HuH-7.5 (cell line): Measurements from ENCODE around the gene MTHFD1.

Source experiments
- DNase-seq: peaks from one replicate; pipeline ENCODE4 v3.0.0; 2011; ENCODE audit warnings: low spot score

Gene MTHFD1

GRCh38 chr14:64447876-64448670 lies 59.9 kb downstream of the MTHFD1 start:
- no peak for DNase-seq

DNA sequence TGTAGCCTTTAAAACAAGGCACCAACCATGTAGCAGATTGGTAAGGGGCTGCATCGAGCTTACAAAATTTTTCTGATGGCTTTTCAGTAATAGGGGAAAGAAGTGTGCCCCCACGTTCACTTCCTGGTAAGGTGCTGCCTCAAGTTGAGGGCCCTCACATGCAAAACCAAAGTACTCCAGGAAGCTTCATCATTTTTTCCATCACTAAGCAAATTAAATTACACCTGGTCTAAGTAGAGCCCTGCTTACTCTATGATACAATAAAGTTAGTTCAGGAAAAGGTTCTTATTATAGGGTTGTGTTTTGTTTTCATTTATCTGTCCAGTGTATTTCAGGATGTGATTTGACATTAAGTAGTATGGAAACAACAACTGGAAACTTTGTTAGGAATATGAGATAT lies 62.1 kb downstream of the MTHFD1 start:
- DNase-seq = no peak

GRCh38 chr14:64454671-64455070 lies 66.5 kb downstream of the MTHFD1 start:
- DNase-seq = no peak

GRCh38 chr14:64459405-64460136 lies 71.4 kb downstream of the MTHFD1 start:
- DNase-seq = no peak

- DNase-seq = no peak
Measured at GRCh38 chr14:64461221-64461620, 73.1 kb downstream of the MTHFD1 start.

- DNase-seq = no peak
Measured at GRCh38 chr14:64463195-64463594, 75.0 kb downstream of the MTHFD1 start.

DNA sequence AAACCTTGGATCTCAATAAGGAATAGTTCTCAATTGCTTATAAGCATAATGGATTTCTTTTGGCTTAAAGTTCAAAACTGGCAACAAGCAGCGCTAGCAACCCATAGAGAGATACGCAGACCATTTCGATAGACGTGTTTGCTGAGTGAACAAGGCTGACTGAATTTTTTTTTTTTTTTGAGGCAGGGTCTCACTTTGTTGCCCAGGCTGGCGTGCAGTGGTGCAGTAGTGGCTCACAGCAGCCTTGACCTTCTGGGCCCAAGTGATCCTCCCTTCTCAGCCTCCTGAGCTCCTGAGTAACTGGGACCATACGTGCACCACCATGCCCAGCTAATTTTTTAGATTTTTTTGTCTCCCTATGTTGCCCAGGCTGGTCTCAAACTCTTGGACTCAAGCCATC lies 75.7 kb downstream of the MTHFD1 start:
- no peak for DNase-seq

GRCh38 chr14:64464651-64465050 lies 76.5 kb downstream of the MTHFD1 start:
- DNase-seq = peak; percentile 15

DNA sequence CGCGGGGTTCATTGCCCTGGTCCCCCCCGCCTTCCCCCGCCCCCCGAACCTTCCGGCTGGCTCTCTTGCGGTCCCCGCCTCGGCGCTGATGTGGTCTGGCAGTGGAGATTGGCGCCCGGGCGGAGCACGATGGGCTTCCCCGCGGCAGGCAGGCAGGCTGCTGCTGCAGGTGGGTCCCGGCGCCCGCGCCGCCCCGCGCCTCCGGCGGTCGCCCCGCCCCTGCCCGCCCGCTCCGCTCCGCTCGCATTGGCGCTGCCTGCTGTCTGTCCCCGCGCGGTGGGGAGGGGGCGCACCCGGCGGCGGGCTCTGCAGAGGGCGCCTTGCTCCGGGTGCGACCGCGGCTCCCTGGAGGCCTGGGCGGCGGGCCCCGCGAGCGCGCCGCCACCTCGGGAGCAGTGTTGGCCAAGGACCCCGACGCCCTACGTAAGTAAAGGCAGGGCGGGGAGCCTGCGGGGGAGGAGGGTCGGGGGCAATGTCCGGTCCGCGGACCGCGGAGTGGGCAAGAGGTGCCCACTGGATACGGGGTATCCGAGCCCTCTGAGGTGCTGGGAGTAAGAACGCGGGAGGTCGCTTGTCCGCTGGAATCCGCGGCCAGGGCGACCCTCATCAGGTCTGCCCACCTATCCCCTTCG lies 77.2 kb downstream of the MTHFD1 start, which contains the start of gene AKAP5:
TSS of gene AKAP5 (plus strand) at position 309 of the 632 bp plus-strand sequence. CDS start 2,896 bp downstream, outside the sequence.
- DNase-seq = peak; percentile 55

DNA sequence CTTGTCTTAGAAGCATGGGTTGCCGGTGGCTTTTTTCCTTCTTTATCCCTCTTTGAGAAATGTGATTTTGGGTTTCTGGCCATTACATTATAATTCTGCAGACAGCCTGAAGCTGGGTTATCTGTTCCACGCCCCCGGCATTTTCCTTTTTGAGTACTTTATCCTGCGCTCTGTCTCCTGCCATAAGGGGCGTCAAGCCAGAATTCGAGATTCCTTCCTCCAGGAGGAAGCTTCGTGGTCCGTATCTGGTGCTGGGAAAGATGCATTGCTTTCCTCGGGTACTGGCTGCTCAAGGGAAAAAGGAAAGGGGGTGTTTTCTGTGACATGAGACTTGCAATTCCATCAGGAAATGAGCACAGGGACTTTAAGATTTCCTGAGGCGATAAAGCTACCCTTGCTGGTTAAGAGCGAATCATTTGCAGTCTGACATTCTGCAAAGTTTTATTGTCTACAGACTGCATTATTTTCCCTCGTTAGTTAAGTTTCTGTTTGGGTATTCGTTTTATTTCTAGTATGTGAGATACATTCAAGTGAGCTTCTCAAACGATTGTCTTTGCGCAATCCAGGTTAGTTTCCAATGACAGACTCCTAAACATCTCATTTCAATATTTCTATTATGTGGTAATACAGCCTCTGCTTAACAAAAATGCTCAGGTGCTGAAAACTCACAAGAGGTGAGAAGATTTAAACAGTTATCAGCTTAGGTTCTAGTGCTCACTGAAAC lies 77.8 kb downstream of the MTHFD1 start:
- peak; percentile 14 for DNase-seq

GRCh38 chr14:64467101-64467500 lies 78.9 kb downstream of the MTHFD1 start:
- no peak for DNase-seq

DNA sequence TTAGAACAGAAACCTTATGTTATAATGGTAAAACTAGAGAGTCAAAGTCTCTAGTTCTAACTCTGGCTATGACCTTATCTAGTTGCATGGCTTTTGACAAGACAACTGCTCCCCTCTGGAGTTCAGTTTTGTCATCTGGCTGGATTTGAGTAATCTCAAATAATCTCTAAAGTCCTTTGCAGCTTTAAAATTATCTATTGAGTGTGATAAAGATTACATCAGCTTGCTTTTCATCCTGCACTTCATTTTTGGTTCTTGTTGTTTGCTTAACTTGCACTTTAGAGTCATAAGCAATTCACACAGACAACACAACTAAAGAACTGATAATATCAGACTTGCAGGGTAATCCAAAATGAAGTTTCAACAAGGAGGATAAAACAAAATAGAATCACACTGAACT lies 79.4 kb downstream of the MTHFD1 start:
- DNase-seq = no peak

DNA sequence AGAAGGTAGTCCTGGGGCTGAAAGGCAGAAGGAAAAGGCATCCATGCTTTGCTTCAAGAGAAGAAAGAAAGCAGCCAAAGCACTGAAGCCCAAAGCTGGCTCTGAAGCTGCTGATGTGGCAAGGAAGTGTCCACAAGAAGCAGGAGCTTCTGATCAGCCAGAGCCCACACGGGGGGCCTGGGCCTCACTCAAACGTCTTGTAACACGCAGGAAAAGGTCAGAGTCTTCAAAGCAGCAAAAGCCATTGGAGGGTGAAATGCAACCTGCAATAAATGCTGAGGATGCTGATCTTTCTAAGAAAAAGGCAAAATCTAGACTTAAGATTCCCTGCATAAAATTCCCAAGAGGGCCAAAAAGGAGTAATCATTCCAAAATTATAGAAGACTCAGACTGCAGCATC lies 80.3 kb downstream of the MTHFD1 start:
- no peak for DNase-seq

- DNase-seq = no peak
Measured at GRCh38 chr14:64474041-64474440, 85.9 kb downstream of the MTHFD1 start.

DNA sequence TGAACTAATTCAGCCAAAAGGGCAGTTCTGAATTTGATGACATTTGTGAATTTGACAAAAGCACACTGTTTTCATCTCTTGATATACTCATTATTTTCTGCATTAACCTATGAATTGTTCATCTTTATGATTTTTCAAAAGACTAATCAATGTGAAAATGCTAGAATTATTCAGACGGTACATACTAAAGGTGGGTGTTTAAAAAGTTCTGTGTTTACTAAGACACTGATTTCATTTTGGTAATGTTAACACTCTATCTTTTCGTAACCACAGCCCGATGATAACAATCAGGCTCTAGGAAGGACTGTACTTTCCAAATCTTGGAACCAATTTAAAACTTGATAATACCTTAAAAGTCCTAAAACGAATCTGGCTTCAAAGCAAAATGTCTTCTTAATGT lies 86.5 kb downstream of the MTHFD1 start:
- no peak for DNase-seq

DNA sequence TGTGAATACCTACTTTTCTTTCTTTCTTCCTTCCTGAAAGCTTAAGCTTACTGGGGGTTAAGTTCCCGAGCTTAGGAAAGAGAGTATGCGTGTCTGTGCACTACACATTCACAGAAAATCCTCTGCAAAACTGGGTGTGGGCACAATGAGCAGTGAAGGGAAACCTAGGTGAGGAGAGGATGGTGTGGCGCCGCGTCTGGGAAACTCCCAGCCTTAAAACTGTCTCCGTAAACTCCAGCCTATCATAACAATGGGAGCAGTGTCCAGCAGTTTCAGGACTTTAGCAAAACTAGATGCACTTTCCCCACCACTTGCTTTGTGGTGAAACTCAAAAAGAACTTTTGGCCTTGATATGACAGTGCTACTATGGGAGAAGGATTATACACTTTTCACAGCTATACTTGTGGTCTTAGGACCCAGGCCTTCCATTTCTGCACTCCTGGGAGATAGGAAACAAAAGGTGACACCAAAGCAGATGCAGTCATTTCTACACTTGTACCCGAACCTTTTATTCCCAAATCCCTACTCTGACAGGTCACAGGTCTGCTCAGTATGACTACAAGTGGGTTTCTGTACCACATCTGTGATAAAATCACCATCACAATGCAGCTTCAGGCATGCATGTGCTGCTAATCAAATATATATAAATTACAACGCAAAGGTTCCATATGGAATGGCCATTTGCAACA lies 87.6 kb downstream of the MTHFD1 start:
- DNase-seq = no peak

DNA sequence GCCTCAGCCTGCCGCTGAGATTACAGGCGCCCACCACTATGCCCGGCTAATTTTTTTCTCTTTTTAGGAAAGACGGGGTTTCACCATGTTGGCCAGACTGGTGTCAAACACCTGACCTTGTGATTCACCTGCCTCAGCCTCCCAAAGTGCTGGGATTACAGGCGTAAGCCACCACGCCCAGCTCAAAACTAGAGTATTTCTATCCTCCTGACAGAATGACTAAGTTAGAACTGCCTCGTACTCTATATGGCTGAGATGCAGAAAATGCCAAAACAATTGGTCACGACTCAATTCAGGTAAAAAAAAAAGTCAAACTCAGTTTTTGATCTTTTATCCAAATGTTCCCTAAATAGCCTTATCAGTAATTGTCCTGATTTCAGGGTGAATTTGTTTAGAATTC lies 88.3 kb downstream of the MTHFD1 start:
- no peak for DNase-seq

DNA sequence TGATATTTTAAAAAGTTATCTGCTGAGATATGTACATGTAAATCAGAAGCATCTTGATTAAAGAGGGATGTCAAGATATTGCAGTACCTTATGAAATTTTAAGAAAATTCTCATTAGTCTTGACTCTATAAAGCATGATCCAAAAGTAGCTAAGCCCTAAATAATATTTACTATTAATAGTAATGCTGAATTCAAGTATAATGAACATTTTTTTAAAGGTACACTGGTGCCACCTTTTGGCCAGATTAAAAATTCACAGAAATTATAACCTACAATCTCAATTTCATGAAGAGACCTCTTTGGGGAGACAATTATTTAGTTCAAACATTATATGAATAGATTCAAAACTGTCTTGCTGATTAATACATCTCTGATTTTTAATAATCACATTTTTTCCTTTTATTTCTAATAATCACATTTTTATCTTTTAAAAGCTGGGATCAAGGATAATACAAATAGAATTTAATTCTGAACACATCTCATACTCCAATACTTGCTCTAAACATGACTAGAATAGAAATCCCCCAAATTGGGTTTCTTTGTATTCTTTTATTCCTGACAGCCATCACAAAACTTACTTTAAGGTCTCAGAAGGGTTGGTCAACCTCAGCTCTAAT lies 90.6 kb downstream of the MTHFD1 start:
- no peak for DNase-seq

DNA sequence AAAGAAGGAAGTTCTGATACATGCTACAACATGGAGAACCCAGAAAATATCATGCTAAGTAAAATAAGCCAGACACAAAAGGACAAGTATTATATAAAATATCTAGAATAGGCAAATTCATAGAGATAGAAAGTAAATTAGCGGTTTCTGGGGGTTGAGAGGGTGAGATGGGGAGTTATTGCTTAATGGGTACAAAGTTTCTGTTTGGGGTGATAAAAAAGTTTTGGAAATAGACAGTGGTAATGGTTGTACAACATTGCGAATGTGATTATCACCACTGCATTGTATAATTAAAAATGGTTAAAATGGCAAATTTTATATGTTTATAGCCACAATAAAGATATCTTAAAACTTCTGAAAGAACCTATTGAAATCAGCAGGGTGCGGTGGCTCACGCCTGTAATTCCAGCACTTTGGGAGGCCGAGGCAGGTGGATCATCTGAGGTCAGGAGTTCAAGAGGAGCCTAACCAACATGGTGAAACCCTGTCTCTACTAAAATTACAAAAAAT lies 100.5 kb downstream of the MTHFD1 start:
- no peak for DNase-seq

DNA sequence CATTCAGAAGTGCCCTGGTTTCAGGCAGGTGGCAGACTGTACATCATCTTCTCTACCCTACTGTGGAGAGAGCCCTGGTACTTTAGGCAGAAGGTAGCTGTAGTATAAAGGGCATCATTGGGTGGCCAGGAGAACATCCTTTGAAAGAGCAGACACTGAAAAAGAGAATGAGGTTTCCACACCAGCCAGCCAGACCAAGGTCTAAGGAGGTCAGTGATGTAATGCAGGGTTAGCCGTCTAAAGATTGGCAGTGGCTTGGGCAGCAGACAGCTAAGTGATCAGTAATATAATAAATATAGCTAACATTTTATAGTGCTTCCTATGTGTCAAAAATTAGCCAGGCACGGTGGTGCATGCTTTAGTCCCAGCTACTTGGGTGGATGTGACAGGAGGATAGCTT lies 103.5 kb downstream of the MTHFD1 start:
- DNase-seq = no peak

DNA sequence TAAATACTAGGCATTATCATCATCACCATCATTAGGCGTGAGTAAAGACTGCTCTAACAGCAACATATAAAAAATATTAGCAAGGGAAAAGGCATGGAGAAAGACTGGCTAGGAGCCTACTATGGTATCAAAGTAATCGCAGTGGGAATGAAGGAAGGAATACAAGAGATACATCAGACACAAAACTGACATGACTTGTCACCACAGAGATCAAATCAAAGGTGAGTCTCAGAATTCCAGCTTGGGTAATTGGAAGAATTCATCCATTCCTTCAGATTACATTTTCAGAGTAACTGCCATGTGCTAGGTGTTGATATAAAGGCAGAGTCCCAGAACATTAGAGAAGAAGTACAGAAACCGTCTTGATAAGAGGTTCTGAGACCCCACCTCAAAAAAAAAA lies 105.3 kb downstream of the MTHFD1 start:
- DNase-seq = no peak
